22Rv1 (cell line): ENCODE results near the gene CNOT4.
A peak's percentile ranks its signal among the peaks of the same experiment; 100 is the strongest.
"Not testable (repeated sequence)": the region's sequence is repeated elsewhere in the genome, so short reads cannot be mapped to it uniquely, and the experiment has no call there.

Source experiments
- H3K27ac ChIP-seq: fragments of 450-650 bp; 2 replicates; pipeline ENCODE4 v1.5.1; 2017
- CTCF ChIP-seq: fragments of 450-650 bp; IDR thresholded peaks from 2 replicates; pipeline ENCODE4 v1.5.1; 2017; ENCODE audit warnings: mild to moderate bottlenecking
- ZFX ChIP-seq: fragments of 450-650 bp; IDR thresholded peaks from 2 replicates; pipeline ENCODE4 v1.6.1; 2017; ENCODE audit warnings: antibody characterized with exemption, borderline replicate concordance

CNOT4 gene

DNA sequence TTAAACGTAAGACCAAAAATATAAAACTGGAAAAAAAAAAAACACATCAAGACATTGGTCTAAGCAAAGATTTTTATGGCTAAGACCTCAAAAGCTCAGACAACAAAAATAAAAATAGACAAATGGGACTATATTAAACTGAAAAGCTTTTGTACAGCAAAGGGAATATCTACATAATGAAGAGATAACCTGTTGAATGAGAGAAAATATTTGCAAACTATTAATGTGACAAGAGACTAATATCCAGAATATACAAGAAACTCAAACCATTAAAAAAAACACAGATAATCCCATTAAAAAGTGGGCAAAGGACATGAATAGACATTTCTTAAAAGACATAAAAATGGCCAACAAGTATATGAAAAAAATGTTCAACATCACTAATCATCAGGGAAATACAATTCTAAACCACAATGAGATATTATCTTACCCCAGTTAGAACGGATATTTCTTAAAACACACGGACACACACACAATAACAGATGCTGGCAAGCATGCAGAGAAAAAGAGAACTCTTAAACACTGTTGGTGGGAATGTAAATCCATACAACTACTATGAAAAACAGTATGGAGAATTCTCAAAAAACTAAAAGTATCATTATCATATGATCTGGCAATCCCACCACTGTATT lies 28.8 kb downstream of the CNOT4 start:
- no peak for TF ChIP-seq ZFX
- no peak for TF ChIP-seq CTCF
- H3K27ac ChIP-seq: no peak overlapping the region

- TF ChIP-seq CTCF: no peak
- H3K27ac ChIP-seq: no peak overlapping the region
Observed at GRCh38 chr7:135475521-135475920, 34.4 kb downstream of the CNOT4 start.

GRCh38 chr7:135469705-135470104 lies 40.2 kb downstream of the CNOT4 start:
- not testable (repeated sequence) for H3K27ac ChIP-seq

GRCh38 chr7:135467207-135467711 lies 42.6 kb downstream of the CNOT4 start:
- TF ChIP-seq ZFX (no peak), CTCF (no peak)

DNA sequence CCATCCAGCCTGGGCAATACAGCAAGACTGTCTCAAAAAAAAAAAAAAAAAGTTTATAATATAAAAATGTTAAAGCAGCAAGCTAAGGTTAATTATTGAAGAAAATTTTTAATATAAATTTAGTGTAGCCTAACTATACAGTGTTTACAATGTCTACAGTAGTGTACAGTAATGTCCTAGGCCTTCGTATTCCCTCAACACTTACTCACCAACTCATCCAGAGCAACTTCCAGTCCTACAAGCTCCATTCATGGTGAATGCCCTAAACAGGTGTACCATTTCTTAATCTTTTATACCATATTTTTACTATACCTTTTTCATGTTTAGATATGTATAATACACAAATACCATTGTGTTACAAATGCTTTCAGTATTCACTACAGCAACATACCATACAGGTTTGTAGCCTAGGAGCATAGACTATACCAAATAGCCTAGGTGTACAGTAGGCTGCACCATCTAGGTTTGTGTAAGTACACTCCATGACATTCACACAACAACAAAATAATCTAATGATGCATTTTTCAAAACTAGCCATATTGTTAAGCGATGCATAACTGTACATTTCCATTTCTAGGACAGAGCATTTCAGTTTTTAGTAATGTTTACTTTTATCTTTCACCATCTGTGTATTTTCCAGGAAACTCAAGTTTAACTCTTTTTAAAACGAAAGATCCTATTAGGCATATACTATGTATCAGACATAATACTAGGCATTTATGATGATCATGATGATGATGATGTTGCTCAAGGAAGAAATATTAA lies 43.3 kb downstream of the CNOT4 start:
- TF ChIP-seq ZFX: no peak
- no peak for TF ChIP-seq CTCF
- peak overlapping the region; percentile 30 for H3K27ac ChIP-seq

More at GRCh38 chr7:135467207-135467711, 42.6 kb downstream of the CNOT4 start:
- H3K27ac ChIP-seq: peak overlapping the region; percentile 30

DNA sequence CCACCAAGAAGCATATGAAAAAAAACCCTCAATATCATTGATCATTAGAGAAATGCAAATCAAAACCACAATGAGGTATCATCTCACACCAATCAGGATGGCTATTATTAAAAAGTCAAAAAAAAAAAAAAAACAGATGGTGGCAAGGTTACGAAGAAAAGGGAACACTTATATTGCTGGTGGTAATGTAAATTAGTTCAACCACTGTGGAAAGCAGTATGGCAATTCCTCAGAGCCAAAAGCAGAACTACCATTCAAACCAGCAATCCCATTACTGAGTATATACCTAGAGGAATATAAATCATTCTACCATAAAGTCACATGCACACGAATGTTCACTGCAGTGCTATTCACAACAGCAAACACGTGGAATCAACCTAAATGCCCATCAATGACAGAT lies 46.0 kb downstream of the CNOT4 start:
- TF ChIP-seq ZFX (no peak), CTCF (no peak)
- peak overlapping the region; percentile 17 for H3K27ac ChIP-seq

GRCh38 chr7:135459951-135460567 lies 49.8 kb downstream of the CNOT4 start:
- TF ChIP-seq CTCF (no peak), ZFX (no peak)
- no peak overlapping the region for H3K27ac ChIP-seq
